PC-9 (cell line): ENCODE data around the gene SPRED2.

Source experiments
- EZH2 ChIP-seq: fragments of 200-600 bp; sonication (generic); IDR thresholded peaks from 2 replicates; pipeline ENCODE4 v1.8.0; 2017; ENCODE audit warnings: antibody characterized with exemption, low read depth
- TF ChIP-seq, protein P1 (sequence below): fragments of 200-600 bp; sonication (generic); conservative IDR thresholded peaks from 2 replicates; pipeline ENCODE4 v1.6.1; 2017; ENCODE audit warnings: mixed run types, antibody characterized with exemption, mild to moderate bottlenecking, moderate library complexity

DNA sequence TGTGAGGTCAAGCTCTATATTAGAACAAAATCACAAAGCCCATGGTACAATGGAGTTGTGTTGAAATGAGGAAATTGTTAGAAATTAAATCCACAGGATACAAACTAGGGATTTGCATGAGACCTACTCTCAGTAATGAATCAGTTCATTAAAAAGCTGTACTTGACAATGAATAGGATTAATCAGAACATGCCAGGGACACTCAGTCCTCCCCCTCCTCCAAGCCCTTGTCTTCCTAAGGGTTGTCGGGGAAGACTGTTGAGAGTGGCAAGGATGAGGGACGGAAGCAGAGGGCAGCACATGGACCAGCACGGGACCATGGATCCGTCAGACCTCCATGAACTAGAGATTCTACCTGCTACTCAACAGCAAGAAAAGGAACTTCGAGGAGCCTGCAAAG is 39.8 kb downstream of the SPRED2 start:
- no peak for TF ChIP-seq EZH2
- TF ChIP-seq, protein P1, sequence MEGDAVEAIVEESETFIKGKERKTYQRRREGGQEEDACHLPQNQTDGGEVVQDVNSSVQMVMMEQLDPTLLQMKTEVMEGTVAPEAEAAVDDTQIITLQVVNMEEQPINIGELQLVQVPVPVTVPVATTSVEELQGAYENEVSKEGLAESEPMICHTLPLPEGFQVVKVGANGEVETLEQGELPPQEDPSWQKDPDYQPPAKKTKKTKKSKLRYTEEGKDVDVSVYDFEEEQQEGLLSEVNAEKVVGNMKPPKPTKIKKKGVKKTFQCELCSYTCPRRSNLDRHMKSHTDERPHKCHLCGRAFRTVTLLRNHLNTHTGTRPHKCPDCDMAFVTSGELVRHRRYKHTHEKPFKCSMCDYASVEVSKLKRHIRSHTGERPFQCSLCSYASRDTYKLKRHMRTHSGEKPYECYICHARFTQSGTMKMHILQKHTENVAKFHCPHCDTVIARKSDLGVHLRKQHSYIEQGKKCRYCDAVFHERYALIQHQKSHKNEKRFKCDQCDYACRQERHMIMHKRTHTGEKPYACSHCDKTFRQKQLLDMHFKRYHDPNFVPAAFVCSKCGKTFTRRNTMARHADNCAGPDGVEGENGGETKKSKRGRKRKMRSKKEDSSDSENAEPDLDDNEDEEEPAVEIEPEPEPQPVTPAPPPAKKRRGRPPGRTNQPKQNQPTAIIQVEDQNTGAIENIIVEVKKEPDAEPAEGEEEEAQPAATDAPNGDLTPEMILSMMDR = no peak
